ENCODE data around the gene CDHR3. TPM values are rescaled to one million over a fixed set of nuclear protein-coding genes. Genes with fewer than 3 reads are reported as not detected.

The CDHR3 gene
- total and polyA plus RNA-seq, 4 donors = 1.0 to 10.5 (median 1.8) TPM

GRCh38 chr7:106021151-106022067 is 58.3 kb downstream of the CDHR3 start:
- H3K4me1 ChIP-seq (ENCODE audit: control insufficient read depth in 4 of 4, insufficient read depth in 4 of 4, low read length in 3 of 4) = no peaks in the 10 kb centered on the region
- H3K4me3 ChIP-seq (ENCODE audit: low read depth in 1 of 3, low read length in 3 of 3) = no peak overlapping the region
- H3K36me3 ChIP-seq (ENCODE audit: control insufficient read depth in 4 of 4, insufficient read depth in 3 of 4, low read depth in 1 of 4, low read length in 3 of 4) = no peaks in the 10 kb centered on the region
- H3K27ac ChIP-seq (ENCODE audit: low read depth in 1 of 2, low read length in 2 of 2) = no peak overlapping the region
- H3K9me3 ChIP-seq (ENCODE audit: control insufficient read depth in 4 of 4, low read length in 3 of 4) = no peaks in the 10 kb centered on the region
- no peak overlapping the region for H3K9ac ChIP-seq (ENCODE audit: low read depth in 1 of 2, low read length in 2 of 2)
- DNase-seq (ENCODE audit: low spot score) = no peak
- TF ChIP-seq YY1 (IDR thresholded peaks at IDR 0.05) (no peak), HNF4G (IDR thresholded peaks at IDR 0.05) (no peak)
- WGBS = 91% methylated on average over 11 of the region's 11 CpGs
- no peaks in the 10 kb centered on the region for H3K27me3 ChIP-seq (ENCODE audit: control insufficient read depth in 4 of 4, insufficient read depth in 4 of 4, low read length in 3 of 4)

DNA sequence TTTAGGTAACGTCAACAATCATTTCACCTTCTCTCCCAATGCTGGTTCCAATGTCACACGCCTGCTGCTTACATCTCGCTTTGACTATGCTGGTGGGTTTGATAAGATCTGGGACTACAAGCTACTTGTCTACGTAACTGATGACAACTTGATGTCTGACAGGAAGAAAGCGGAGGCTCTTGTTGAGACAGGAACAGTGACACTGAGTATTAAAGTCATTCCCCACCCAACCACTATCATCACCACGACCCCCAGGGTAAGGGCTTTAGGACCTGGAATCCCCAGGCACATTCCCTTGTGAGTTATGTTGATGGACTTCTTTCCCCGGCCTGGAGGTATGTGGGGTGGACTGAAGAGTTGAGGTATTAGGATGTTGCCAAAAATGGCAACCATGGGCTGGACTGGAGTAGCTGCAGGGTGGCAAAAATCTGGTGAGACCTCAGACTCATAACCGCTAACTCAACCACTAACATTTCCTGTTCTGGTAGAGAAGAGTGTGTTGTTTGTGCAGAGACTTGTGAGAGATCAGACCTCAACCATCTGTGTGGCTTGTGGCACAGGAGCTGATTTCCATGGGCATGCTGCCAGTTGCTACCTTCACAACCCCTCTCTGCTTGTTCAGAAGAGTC is 59.2 kb downstream of the CDHR3 start:
- H3K27me3 ChIP-seq (ENCODE audit: control insufficient read depth in 4 of 4, insufficient read depth in 4 of 4, low read length in 3 of 4) = no peaks in the 10 kb centered on the region
- no peaks in the 10 kb centered on the region for H3K36me3 ChIP-seq (ENCODE audit: control insufficient read depth in 4 of 4, insufficient read depth in 3 of 4, low read depth in 1 of 4, low read length in 3 of 4)
- H3K9me3 ChIP-seq (ENCODE audit: control insufficient read depth in 4 of 4, low read length in 3 of 4) = no peaks in the 10 kb centered on the region
- no peak for DNase-seq (ENCODE audit: low spot score)
- no peak overlapping the region for H3K27ac ChIP-seq (ENCODE audit: low read depth in 1 of 2, low read length in 2 of 2)
- 85% methylated on average over 8 of the region's 8 CpGs for WGBS
- no peaks in the 10 kb centered on the region for H3K4me1 ChIP-seq (ENCODE audit: control insufficient read depth in 4 of 4, insufficient read depth in 4 of 4, low read length in 3 of 4)
- no peak overlapping the region for H3K9ac ChIP-seq (ENCODE audit: low read depth in 1 of 2, low read length in 2 of 2)
- TF ChIP-seq RXRA (IDR thresholded peaks at IDR 0.05) (no peak), GABPA (IDR thresholded peaks at IDR 0.05 in 1 of 2, conservative IDR thresholded peaks at IDR 0.05 in 1 of 2) (no peak), JUND (IDR thresholded peaks at IDR 0.05) (no peak), REST (IDR thresholded peaks at IDR 0.05) (no peak), SP1 (IDR thresholded peaks at IDR 0.05) (no peak), HNF4G (IDR thresholded peaks at IDR 0.05) (no peak), FOXA1 (IDR thresholded peaks at IDR 0.05) (no peak), NR2F2 (IDR thresholded peaks at IDR 0.05) (no peak), EGR1 (IDR thresholded peaks at IDR 0.05; ENCODE audit: low read depth in 2 of 2) (no peak), TAF1 (conservative IDR thresholded peaks at IDR 0.05) (no peak), HNF4A (conservative IDR thresholded peaks at IDR 0.05) (no peak), FOXA2 (IDR thresholded peaks at IDR 0.05) (no peak)
- TF ChIP-seq, protein P1, sequence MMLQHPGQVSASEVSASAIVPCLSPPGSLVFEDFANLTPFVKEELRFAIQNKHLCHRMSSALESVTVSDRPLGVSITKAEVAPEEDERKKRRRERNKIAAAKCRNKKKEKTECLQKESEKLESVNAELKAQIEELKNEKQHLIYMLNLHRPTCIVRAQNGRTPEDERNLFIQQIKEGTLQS (IDR thresholded peaks at IDR 0.05) = no peak
- TF ChIP-seq, protein P2, sequence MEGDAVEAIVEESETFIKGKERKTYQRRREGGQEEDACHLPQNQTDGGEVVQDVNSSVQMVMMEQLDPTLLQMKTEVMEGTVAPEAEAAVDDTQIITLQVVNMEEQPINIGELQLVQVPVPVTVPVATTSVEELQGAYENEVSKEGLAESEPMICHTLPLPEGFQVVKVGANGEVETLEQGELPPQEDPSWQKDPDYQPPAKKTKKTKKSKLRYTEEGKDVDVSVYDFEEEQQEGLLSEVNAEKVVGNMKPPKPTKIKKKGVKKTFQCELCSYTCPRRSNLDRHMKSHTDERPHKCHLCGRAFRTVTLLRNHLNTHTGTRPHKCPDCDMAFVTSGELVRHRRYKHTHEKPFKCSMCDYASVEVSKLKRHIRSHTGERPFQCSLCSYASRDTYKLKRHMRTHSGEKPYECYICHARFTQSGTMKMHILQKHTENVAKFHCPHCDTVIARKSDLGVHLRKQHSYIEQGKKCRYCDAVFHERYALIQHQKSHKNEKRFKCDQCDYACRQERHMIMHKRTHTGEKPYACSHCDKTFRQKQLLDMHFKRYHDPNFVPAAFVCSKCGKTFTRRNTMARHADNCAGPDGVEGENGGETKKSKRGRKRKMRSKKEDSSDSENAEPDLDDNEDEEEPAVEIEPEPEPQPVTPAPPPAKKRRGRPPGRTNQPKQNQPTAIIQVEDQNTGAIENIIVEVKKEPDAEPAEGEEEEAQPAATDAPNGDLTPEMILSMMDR (IDR thresholded peaks at IDR 0.05; ENCODE audit: low read depth, low read length, missing input control) = no peak
- no peak overlapping the region for H3K4me3 ChIP-seq (ENCODE audit: low read depth in 1 of 3, low read length in 3 of 3)

Data from liver (tissue), 9 donors.